Natural killer cell (primary cell): ENCODE results near the gene EAF1. TPM values are rescaled to one million over a fixed set of nuclear protein-coding genes. Genes with fewer than 3 reads are reported as not detected.

Experiments
- ATAC-seq, 3 donors: fragments of 150-1000 bp in 2 of 3; fragments of 200-7000 bp in 1 of 3; cut with Tn5 transposase; 1 replicate in 1 of 3; 2 replicates in 2 of 3; pipeline ENCODE4 v1.10.0; 2021; ENCODE audit warnings: mild to moderate bottlenecking in 2 of 3, moderate library complexity in 2 of 3
- DNase-seq, 2 donors: peaks; one replicate each; pipeline versions ENCODE4 v3.0.0 to v3.0.0-alpha.2; 2013 to 2021; ENCODE audit warnings: mixed read lengths in 1 of 2
- H3K27ac ChIP-seq: one replicate; pipeline ENCODE4 v1.5.1; 2013; ENCODE audit warnings: mild to moderate bottlenecking, low read length
- H3K27me3 ChIP-seq: one replicate; pipeline ENCODE4 v1.6.1; 2013; ENCODE audit warnings: low read length; ENCODE audit not compliant: control insufficient read depth, insufficient read depth
- H3K36me3 ChIP-seq: one replicate; pipeline ENCODE4 v1.6.1; 2013; ENCODE audit warnings: low read length; ENCODE audit not compliant: control insufficient read depth, insufficient read depth
- H3K4me1 ChIP-seq: one replicate; pipeline ENCODE4 v1.6.1; 2013; ENCODE audit warnings: low read length; ENCODE audit not compliant: control insufficient read depth, insufficient read depth
- H3K4me3 ChIP-seq: one replicate; pipeline ENCODE4 v1.5.1; 2013; ENCODE audit warnings: low read length
- H3K9me3 ChIP-seq: one replicate; pipeline ENCODE4 v1.6.1; 2013; ENCODE audit warnings: low read length; ENCODE audit not compliant: control insufficient read depth, insufficient read depth
- H3K27ac Mint-ChIP-seq, 2 donors: one replicate each; pipeline ENCODE4 v1.8.0; 2022; ENCODE audit warnings: mild to moderate bottlenecking in 2 of 2, mixed read lengths in 2 of 2, moderate library complexity in 1 of 2
- H3K27me3 Mint-ChIP-seq, 2 donors: one replicate each; pipeline ENCODE4 v1.8.0; 2022; ENCODE audit warnings: low read depth in 2 of 2, mixed read lengths in 2 of 2
- H3K36me3 Mint-ChIP-seq: one replicate; pipeline ENCODE4 v1.8.0; 2022; ENCODE audit warnings: mixed read lengths
- H3K4me1 Mint-ChIP-seq, 2 donors: one replicate each; pipeline ENCODE4 v1.8.0; 2022; ENCODE audit warnings: mixed read lengths in 2 of 2
- H3K4me3 Mint-ChIP-seq: one replicate; pipeline ENCODE4 v1.8.0; 2022; ENCODE audit warnings: mild to moderate bottlenecking, moderate library complexity, mixed read lengths
- H3K9me3 Mint-ChIP-seq, 2 donors: one replicate each; pipeline ENCODE4 v1.8.0; 2022; ENCODE audit warnings: mixed read lengths in 2 of 2
- WGBS: methylation state at CpG from one replicate; pipeline ENCODE4 v1.1.7; 2013; ENCODE audit warnings: missing lambda C conversion rate; ENCODE audit not compliant: insufficient coverage; 5-methylcytosine and 5-hydroxymethylcytosine counted together
- intact Hi-C: fragments of 100-400 bp; cut with micrococcal nuclease; formaldehyde crosslinking; loops from one replicate; pipeline ENCODE4 v1.14.2; 2022
- total RNA-seq, 4 donors: library from RNA; stranded (reverse); fragments of 120-200 nt in 1 of 4; gene quantifications; one replicate each; pipeline versions ENCODE4 v1.2.3 to v1.2.4, GENCODE V29; 2013 to 2022
- TF ChIP-seq, protein P1 (sequence below): fragments of 200-600 bp; IDR thresholded peaks from one replicate; pipeline ENCODE4 v1.8.0; 2022; ENCODE audit warnings: antibody characterized with exemption

The EAF1 gene
- total RNA-seq, 3 donors from 2014 or later (not counting 1 experiment from before 2014, with no cell fraction given) = 39.7 to 45.8 (median 41.5) TPM

- Mint-ChIP-seq H3K4me1 (peaks cover 20% of the 10 kb centered on the region in 2 donors), H3K4me3 (no peak overlapping the region), H3K27ac (no peak overlapping the region), H3K27me3 (no peaks in the 10 kb centered on the region), H3K9me3 (no peaks in the 10 kb centered on the region), H3K36me3 (no peaks in the 10 kb centered on the region)
- Histone ChIP-seq H3K9me3 (no peaks in the 10 kb centered on the region), H3K27ac (no peak overlapping the region), H3K4me1 (no peaks in the 10 kb centered on the region), H3K36me3 (peaks cover 59% of the 10 kb centered on the region), H3K4me3 (no peak overlapping the region), H3K27me3 (no peaks in the 10 kb centered on the region)
- ATAC-seq (no peak), DNase-seq (no peak)
- intact Hi-C loops = no loop called here
- 100% methylated on average over 3 of the region's 4 CpGs for WGBS
- TF ChIP-seq, protein P1, sequence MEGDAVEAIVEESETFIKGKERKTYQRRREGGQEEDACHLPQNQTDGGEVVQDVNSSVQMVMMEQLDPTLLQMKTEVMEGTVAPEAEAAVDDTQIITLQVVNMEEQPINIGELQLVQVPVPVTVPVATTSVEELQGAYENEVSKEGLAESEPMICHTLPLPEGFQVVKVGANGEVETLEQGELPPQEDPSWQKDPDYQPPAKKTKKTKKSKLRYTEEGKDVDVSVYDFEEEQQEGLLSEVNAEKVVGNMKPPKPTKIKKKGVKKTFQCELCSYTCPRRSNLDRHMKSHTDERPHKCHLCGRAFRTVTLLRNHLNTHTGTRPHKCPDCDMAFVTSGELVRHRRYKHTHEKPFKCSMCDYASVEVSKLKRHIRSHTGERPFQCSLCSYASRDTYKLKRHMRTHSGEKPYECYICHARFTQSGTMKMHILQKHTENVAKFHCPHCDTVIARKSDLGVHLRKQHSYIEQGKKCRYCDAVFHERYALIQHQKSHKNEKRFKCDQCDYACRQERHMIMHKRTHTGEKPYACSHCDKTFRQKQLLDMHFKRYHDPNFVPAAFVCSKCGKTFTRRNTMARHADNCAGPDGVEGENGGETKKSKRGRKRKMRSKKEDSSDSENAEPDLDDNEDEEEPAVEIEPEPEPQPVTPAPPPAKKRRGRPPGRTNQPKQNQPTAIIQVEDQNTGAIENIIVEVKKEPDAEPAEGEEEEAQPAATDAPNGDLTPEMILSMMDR = no peak
Observed at GRCh38 chr3:15420871-15421270, 6.5 kb upstream of the EAF1 start.

- Histone ChIP-seq H3K27ac (peak overlapping the region; percentile 80), H3K9me3 (no peaks in the 10 kb centered on the region), H3K36me3 (peaks cover 38% of the 10 kb centered on the region), H3K27me3 (no peaks in the 10 kb centered on the region), H3K4me3 (peak overlapping the region; percentile 97), H3K4me1 (peaks cover 23% of the 10 kb centered on the region)
- H3K36me3 Mint-ChIP-seq = no peaks in the 10 kb centered on the region
- H3K4me3 Mint-ChIP-seq = peak overlapping the region; percentile 98
- no peaks in the 10 kb centered on the region for H3K9me3 Mint-ChIP-seq
- peak overlapping the region; percentile 96 to 97 for H3K27ac Mint-ChIP-seq
- intact Hi-C loops = loop anchor here (1.0 kb wide), 2 partner anchors 48 to 131 kb away; no protein-coding TSS in a partner anchor
- 52% methylated on average over 16 of the region's 16 CpGs for WGBS
- H3K27me3 Mint-ChIP-seq = no peaks in the 10 kb centered on the region
- ATAC-seq = no peak
- TF ChIP-seq, protein P1 = no peak
- H3K4me1 Mint-ChIP-seq = peaks cover 50 to 55% of the 10 kb centered on the region in 2 donors
- no peak for DNase-seq
Observed at GRCh38 chr3:15426579-15427118, 749 bp upstream of the EAF1 start.

DNA sequence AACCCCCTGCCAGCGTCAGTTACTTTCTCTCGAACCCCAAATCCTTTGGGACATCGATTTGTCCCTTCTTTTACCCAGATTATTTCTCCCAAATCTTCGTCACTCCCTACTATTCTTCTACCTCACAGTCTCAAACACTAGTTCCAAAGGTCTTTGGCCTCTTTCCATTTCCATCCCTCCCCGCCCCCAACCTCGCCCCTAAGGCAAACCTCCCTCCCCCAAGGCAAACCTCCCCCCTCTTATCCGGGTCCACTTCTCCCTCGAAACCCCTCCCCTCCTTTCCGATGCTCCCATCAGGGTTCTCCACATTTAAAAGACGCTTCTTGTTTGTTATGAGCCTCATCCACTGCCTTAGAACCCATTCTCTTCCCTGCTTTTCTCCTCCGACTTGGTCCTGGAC is 583 bp downstream of the EAF1 start:
- no peaks in the 10 kb centered on the region for H3K27me3 Mint-ChIP-seq
- ATAC-seq (no peak), DNase-seq (no peak)
- H3K27me3 ChIP-seq = no peaks in the 10 kb centered on the region
- H3K27ac Mint-ChIP-seq = peak overlapping the region; percentile 96 to 97
- H3K36me3 ChIP-seq = peaks cover 44% of the 10 kb centered on the region
- H3K36me3 Mint-ChIP-seq = peaks cover under 1% of the 10 kb centered on the region
- TF ChIP-seq, protein P1 = no peak
- H3K4me3 Mint-ChIP-seq = peak overlapping the region; percentile 98
- peak overlapping the region; percentile 80 for H3K27ac ChIP-seq
- H3K9me3 ChIP-seq = no peaks in the 10 kb centered on the region
- H3K4me1 ChIP-seq = peaks cover 23% of the 10 kb centered on the region
- no peaks in the 10 kb centered on the region for H3K9me3 Mint-ChIP-seq
- peaks cover 56 to 61% of the 10 kb centered on the region in 2 donors for H3K4me1 Mint-ChIP-seq
- under 1% methylated on average over 11 of the region's 11 CpGs for WGBS
- peak overlapping the region; percentile 97 for H3K4me3 ChIP-seq
- intact Hi-C loops = loop anchor here (1.0 kb wide), 2 partner anchors 50 to 129 kb away; no protein-coding TSS in a partner anchor

- Histone ChIP-seq H3K27ac (peak overlapping the region; percentile 33), H3K9me3 (no peaks in the 10 kb centered on the region), H3K4me1 (peaks cover 23% of the 10 kb centered on the region), H3K4me3 (peak overlapping the region; percentile 97), H3K27me3 (no peaks in the 10 kb centered on the region), H3K36me3 (peaks cover 45% of the 10 kb centered on the region)
- peak overlapping the region; percentile 98 for H3K4me3 Mint-ChIP-seq
- H3K9me3 Mint-ChIP-seq = no peaks in the 10 kb centered on the region
- H3K36me3 Mint-ChIP-seq = peaks cover 6% of the 10 kb centered on the region
- TF ChIP-seq, protein P1 = no peak
- peak; percentile 48 to 71 (median 71) for ATAC-seq
- WGBS = 26% methylated on average over 9 of the region's 9 CpGs
- H3K4me1 Mint-ChIP-seq = peaks cover 61 to 65% of the 10 kb centered on the region in 2 donors
- H3K27me3 Mint-ChIP-seq = no peaks in the 10 kb centered on the region
- DNase-seq = peak in 1 of 2 donors; percentile 41
- intact Hi-C loops = no loop called here
- peak overlapping the region; percentile 96 to 97 for H3K27ac Mint-ChIP-seq
Observed at GRCh38 chr3:15428539-15428938, 1.1 kb downstream of the EAF1 start.
